HG03558 (cell line): Measurements from ENCODE around the gene FKBP14.
"Not testable (repeated sequence)": the region's sequence is repeated elsewhere in the genome, so short reads cannot be mapped to it uniquely, and the experiment has no call there.

Experiments used
- ATAC-seq: cut with Tn5 transposase; IDR thresholded peaks from one replicate; pipeline ENCODE4 v1.9.1; 2021; ENCODE audit warnings: moderate number of reproducible peaks; ENCODE audit not compliant: unreplicated experiment; ENCODE audit errors: extremely low read depth

The FKBP14 gene

DNA sequence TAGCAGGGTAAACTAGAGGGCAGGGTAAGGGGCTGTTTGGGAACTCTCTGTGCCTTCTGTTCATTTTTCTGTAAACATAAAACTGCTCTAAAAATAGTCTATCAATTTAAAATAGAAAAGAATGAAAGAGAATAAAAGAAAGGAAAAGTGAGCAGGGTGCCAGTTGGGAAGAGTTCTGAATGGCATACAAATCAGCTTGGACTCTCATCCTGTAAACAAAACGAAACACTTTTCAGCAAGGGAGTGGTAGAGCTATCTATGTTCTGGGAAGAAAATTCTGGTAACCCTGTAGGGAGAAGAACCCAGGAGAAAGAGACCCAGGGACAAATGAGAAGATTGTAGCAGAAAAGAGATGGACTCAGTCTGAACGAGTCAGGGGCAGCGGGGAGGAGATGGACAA is 61.5 kb downstream of the FKBP14 start:
- no peak for ATAC-seq

DNA sequence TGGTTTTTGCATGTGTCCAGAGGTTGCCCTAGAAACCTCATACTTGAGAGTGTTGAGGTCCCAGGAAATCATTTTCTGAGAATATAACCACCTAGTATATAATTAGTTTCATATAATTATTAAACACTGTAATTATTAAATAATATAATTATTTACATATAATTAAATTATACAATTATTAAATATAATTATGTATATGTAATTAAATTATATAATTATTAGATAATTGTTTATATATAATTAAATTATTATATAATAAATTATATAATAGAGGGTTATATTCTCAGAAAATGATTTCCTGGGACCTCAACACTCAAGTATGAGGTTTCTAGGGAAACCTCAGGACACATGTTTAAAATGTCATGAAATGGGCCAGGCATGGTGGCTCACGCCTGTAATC is 64.5 kb downstream of the FKBP14 start:
- no peak for ATAC-seq

DNA sequence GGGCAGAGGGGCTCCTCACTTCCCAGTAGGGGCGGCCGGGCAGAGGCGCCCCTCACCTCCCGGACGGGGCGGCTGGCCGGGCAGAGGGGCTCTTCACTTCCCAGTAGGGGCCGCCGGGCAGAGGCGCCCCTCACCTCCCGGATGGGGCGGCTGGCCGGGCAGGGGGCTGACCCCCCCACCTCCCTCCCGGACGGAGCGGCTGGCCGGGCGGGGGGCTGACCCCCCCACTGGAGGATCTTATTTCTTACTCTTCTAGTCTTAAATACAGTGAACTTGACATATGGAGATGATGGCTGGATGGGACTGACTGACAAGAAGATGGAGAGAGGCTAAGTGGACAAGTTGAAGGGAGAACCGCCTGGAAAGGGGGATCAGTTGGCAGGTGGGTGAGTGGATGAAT is 64.9 kb downstream of the FKBP14 start:
- not testable (repeated sequence) for ATAC-seq
